GM10266 (cell line): ENCODE data around the gene AQP12A.

ENCODE experiments used
- DNase-seq: peaks from one replicate; pipeline ENCODE4 v3.0.0; 2012; ENCODE audit errors: extremely low spot score
- TF ChIP-seq, protein P1 (sequence below): IDR thresholded peaks from 2 replicates; pipeline ENCODE4 v1.5.1; 2012; ENCODE audit warnings: mild to moderate bottlenecking, low read depth; ENCODE audit not compliant: control insufficient read depth, insufficient read depth; ENCODE audit errors: missing control alignments

Gene AQP12A

DNA sequence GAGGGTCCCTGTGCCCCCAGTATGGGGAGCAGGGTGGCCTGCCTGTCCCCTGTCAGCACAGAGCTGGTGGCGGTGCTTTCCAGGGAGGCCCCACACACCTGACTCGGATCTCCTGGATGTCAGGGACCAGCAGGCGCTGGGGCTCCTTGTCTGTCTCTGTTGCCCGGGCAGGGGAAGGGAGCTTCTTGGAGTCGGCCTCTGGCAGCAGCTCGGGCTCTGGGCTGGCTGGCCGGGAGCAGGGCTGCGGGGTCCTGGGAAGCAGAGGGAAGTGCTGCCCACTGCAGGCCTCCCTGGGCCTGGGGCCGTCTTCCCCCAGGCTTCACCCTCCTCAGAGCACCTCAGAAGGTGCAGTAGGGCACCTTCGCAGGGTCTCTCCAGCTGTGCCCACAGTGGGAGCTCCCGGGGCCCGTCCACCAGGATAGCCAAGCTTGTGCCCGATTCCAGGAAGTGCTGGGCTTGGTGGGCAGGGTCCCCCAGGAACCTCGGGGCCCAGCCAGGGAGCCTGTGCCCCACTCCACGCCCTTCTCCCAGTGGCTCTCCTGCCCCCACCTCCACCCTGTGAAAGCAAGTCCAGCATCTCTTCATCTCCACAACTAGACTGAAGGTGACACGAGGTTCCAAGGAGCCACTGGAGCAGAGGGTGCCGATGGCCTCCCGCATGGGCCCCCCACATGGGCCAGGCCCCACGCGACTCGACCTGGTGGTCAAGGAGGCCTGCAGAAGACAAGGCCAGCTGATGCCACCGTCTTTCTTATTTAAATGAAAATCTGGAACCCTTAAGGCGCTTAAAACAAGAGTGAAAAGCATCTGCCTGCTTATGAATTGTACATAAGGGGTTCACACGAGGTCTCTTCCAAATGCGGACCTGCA, 28.2 kb downstream of the AQP12A start:
- TF ChIP-seq, protein P1, sequence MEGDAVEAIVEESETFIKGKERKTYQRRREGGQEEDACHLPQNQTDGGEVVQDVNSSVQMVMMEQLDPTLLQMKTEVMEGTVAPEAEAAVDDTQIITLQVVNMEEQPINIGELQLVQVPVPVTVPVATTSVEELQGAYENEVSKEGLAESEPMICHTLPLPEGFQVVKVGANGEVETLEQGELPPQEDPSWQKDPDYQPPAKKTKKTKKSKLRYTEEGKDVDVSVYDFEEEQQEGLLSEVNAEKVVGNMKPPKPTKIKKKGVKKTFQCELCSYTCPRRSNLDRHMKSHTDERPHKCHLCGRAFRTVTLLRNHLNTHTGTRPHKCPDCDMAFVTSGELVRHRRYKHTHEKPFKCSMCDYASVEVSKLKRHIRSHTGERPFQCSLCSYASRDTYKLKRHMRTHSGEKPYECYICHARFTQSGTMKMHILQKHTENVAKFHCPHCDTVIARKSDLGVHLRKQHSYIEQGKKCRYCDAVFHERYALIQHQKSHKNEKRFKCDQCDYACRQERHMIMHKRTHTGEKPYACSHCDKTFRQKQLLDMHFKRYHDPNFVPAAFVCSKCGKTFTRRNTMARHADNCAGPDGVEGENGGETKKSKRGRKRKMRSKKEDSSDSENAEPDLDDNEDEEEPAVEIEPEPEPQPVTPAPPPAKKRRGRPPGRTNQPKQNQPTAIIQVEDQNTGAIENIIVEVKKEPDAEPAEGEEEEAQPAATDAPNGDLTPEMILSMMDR = no peak
- DNase-seq = no peak

DNA sequence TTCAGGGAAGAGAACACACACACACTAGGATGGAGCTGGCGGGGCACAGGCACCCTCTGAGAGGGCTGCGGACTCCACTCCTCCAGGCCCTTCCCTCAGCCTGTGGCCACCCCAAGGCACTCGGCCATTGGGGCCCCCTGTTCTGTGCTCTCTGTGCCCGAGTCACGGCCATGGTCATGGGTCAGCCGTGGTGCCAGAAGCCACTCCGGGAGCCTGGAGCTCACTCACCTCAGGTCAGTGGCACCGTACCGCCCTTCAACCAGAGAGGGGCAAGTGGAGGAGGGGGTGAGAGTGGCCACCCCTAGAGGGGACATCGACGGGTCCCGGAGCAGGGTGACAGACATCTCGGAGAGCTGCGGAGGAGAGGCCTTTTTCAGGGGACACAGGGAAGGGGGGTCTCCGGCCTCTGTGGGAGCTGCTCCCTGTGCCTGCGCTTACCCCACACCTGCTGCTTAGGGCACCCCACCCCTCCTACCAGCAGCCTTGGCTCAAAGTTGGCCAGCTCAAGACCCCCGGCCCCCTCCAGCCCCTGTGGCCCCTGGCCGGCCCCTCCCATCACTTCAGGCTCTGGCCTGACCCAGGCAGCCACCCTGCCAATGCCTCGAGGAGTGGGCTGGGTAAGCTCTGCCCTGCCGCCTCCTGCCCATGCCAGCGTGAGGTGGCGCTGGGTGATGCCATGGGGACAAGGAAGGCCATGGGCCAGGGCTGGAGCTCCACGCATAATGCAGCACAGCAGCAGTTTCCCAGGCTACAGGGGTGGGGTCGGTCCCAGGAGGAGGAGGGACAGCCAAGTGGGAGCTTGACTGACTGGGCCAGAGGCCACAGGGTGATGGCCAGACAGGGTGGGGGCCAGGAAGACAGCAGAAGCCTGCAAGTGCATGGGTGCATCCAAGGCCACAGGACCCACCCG, 29.3 kb downstream of the AQP12A start:
- no peak for DNase-seq
- TF ChIP-seq, protein P1 = no peak

DNA sequence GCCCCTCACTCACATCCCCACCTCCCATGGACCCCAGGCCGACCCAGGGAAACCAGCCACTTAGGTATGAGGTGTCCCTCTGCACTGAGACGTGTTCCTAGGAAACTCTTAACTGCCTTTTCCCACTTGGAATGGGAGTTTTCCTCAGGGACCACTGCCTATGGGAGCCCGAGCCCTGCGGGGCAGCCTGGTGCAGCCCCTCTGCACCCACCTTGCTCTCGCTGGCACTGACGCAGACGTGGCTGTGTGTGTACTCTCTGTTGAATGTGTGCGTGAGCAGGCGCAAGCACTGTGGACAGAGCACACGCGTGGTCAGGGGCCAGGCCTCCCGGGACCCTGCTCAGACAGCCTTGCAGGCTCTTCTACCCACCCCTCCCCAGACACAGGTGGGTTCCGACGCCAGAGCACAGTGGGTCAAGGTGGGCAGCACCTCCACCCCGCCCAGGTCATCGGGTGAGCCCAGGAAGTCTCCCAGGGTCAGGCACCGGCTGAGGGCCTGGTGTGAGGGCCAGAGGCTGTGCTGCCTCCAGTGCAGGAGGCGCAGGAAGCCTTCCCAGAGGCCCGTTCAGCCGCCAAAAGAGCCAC, 30.0 kb downstream of the AQP12A start:
- TF ChIP-seq, protein P1 = no peak
- DNase-seq = no peak

DNA sequence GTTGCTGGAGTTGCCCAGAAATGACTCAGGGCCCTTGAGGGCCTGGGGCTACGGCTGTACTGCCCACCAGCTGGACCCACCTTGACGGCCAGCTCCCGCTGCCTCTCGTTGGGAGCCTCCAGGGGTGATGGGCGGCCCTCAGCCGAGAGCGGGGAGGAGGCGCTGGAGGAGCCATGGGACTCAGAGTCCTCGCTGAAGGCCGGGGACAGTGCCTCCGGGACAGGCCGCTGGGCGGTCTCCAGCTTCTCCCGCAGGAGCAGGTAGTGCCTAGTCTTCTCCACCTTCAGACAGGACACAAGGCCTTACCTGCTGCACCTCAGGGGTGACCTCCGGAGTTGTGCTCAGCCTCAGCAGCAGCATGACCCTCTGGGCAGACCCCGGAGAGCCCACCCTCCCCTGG, 30.7 kb downstream of the AQP12A start:
- TF ChIP-seq, protein P1 = no peak

DNA sequence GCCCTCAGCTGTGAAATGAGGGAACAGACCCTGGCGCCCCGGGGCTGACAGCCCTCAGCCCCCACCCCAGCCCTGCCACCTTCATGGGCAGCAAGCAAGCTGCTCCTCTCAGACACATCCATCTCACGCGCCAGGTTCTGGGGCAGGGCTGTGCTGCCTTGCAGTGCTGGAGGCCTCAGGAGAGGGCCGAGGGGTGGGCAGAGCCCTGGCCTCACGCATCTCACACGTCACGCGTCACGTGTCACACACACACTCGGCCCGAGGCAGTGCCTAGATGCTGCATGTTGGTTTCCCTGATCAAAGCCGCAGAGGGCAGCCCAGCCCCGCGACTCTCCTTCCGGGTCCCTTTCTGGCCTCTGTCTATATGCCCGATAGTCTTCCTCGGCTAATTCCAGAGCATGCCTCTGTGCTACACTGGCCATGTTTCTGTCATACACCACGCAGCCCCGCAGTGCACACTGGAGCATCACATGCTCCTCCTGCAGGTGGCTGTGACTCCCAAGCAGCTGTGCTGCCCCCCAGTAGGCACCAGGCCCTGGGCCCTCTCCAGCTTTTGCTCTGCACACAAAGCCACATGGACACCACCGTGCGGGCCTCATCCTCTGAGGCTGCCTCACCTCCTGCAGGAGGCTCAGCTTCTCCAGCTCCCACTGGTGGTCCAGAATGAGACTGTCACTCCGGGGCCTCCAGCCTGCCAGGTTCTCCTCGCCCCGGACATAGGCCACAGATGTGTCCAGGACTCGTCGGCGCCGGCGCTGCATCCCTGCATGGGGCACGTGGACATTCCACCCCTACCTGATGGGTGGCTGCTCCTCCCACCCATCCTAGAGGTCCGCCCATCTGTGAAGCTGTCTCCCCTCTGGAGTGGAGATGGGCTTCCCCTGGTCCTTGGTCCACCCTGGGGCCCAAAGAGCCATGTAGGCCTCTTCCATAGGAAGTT, 31.4 kb downstream of the AQP12A start:
- TF ChIP-seq, protein P1 = no peak
- DNase-seq = no peak

More for the DNA sequence above, 30.7 kb downstream of the AQP12A start:
- DNase-seq = no peak

DNA sequence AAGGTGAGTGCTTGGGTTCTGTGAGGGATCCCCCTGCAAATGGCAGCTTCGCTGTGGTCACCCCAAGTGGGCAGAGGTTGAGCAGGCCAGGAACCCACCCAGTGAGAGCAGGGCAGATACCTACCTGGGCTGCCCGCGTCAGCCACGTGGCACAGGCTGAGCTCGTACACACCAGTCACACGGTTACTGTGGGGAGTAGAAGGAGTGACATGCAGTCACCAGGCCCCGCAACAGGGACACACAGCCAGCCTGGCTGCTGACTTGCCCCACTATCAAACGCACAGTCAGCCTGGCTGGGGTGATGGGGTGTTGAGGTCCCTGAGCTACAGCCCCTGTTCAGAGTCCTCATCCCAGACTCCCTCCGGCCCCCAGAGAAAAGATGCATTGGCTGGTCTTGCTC, 32.2 kb downstream of the AQP12A start:
- TF ChIP-seq, protein P1 = no peak
- DNase-seq = no peak
